KMS-11 (cell line): ENCODE results near the gene NAA60.

Source experiments
- H2AFZ ChIP-seq: fragments of 200-600 bp; sonication (generic); 2 replicates; pipeline ENCODE4 v1.6.1; 2016; ENCODE audit warnings: antibody characterized with exemption, mixed run types, low read depth
- H3K27ac ChIP-seq: fragments of 200-600 bp; sonication (generic); 2 replicates; pipeline ENCODE4 v1.6.1; 2016; ENCODE audit warnings: mild to moderate bottlenecking, mixed run types
- H3K27me3 ChIP-seq: fragments of 200-600 bp; sonication (generic); 2 replicates; pipeline ENCODE4 v1.6.1; 2017; ENCODE audit warnings: mild to moderate bottlenecking, low read depth, mixed run types, moderate library complexity; ENCODE audit not compliant: insufficient read depth
- H3K36me3 ChIP-seq: fragments of 200-600 bp; sonication (generic); 2 replicates; pipeline ENCODE4 v1.6.1; 2017; ENCODE audit warnings: mild to moderate bottlenecking, mixed run types; ENCODE audit not compliant: insufficient read depth
- H3K4me1 ChIP-seq: fragments of 200-600 bp; sonication (generic); 2 replicates; pipeline ENCODE4 v1.6.1; 2016; ENCODE audit warnings: mild to moderate bottlenecking, low read depth, mixed run types; ENCODE audit not compliant: poor library complexity, severe bottlenecking
- H3K4me2 ChIP-seq: fragments of 200-600 bp; sonication (generic); 2 replicates; pipeline ENCODE4 v1.7.0; 2016; ENCODE audit warnings: mild to moderate bottlenecking, mixed run types
- H3K4me3 ChIP-seq: fragments of 200-600 bp; sonication (generic); IDR thresholded peaks from 2 replicates; pipeline ENCODE4 v1.6.1; 2017; ENCODE audit warnings: low read depth, low read length, mixed read lengths; ENCODE audit not compliant: insufficient read depth
- H3K79me2 ChIP-seq: fragments of 200-600 bp; sonication (generic); 2 replicates; pipeline ENCODE4 v1.6.1; 2016; ENCODE audit warnings: low read depth, mixed run types; ENCODE audit not compliant: insufficient read depth
- H3K9ac ChIP-seq: fragments of 200-600 bp; sonication (generic); 2 replicates; pipeline ENCODE4 v1.6.1; 2016; ENCODE audit warnings: mild to moderate bottlenecking, mixed run types
- H4K20me1 ChIP-seq: fragments of 200-600 bp; sonication (generic); 2 replicates; pipeline ENCODE4 v1.6.1; 2016; ENCODE audit warnings: mild to moderate bottlenecking, mixed run types; ENCODE audit not compliant: insufficient read depth
- CTCF ChIP-seq: fragments of 200-600 bp; sonication (generic); conservative IDR thresholded peaks from 2 replicates; pipeline ENCODE4 v1.6.1; 2017; ENCODE audit warnings: low read depth, mild to moderate bottlenecking, antibody characterized with exemption, low read length, moderate library complexity, mixed read lengths

NAA60 gene

GRCh38 chr16:3490911-3491629 lies 47.6 kb downstream of the NAA60 start:
- H3K27me3 ChIP-seq, result no peaks in the 10 kb centered on the region
- TF ChIP-seq CTCF, result no peak
- no peak overlapping the region for H3K27ac ChIP-seq
- H3K4me2 ChIP-seq, result no peak overlapping the region
- no peaks in the 10 kb centered on the region for H3K79me2 ChIP-seq
- H3K9ac ChIP-seq, result no peak overlapping the region
- H4K20me1 ChIP-seq, result no peaks in the 10 kb centered on the region
- H3K36me3 ChIP-seq, result no peaks in the 10 kb centered on the region
- no peak overlapping the region for H3K4me3 ChIP-seq
- H2AFZ ChIP-seq, result no peak overlapping the region
- no peaks in the 10 kb centered on the region for H3K4me1 ChIP-seq

- no peaks in the 10 kb centered on the region for H3K4me1 ChIP-seq
- H3K4me3 ChIP-seq, result no peak overlapping the region
- H2AFZ ChIP-seq, result no peak overlapping the region
- H4K20me1 ChIP-seq, result no peaks in the 10 kb centered on the region
- H3K79me2 ChIP-seq, result no peaks in the 10 kb centered on the region
- H3K9ac ChIP-seq, result no peak overlapping the region
- no peaks in the 10 kb centered on the region for H3K36me3 ChIP-seq
- TF ChIP-seq CTCF, result no peak
- no peak overlapping the region for H3K4me2 ChIP-seq
- H3K27me3 ChIP-seq, result no peaks in the 10 kb centered on the region
- H3K27ac ChIP-seq, result no peak overlapping the region
Observed at GRCh38 chr16:3492356-3492755, 48.9 kb downstream of the NAA60 start.

GRCh38 chr16:3494386-3494973 lies 51.0 kb downstream of the NAA60 start:
- Histone ChIP-seq H3K4me2 (no peak overlapping the region), H3K27me3 (no peaks in the 10 kb centered on the region), H3K9ac (no peak overlapping the region), H2AFZ (no peak overlapping the region), H3K4me3 (no peak overlapping the region), H3K36me3 (no peaks in the 10 kb centered on the region), H3K4me1 (no peaks in the 10 kb centered on the region), H3K79me2 (no peaks in the 10 kb centered on the region), H4K20me1 (no peaks in the 10 kb centered on the region), H3K27ac (no peak overlapping the region)
- TF ChIP-seq CTCF, result no peak

- Histone ChIP-seq H3K79me2 (no peaks in the 10 kb centered on the region), H3K27me3 (no peaks in the 10 kb centered on the region), H3K27ac (no peak within 1 kb of the TSS), H2AFZ (no peak within 1 kb of the TSS), H3K4me3 (no peak within 1 kb of the TSS), H4K20me1 (no peaks in the 10 kb centered on the region), H3K4me1 (no peaks in the 10 kb centered on the region), H3K9ac (no peak within 1 kb of the TSS), H3K36me3 (no peaks in the 10 kb centered on the region), H3K4me2 (no peak within 1 kb of the TSS)
- TF ChIP-seq CTCF, result no peak
Observed at GRCh38 chr16:3495176-3495575, 51.7 kb downstream of the NAA60 start, which contains the start of gene C16orf90. C16orf90 (minus strand) TSS chr16:3495489; CDS start chr16:3495421, 68 bp downstream.
